ENCODE data around the gene ARID3B. TPM values are rescaled to one million over a fixed set of nuclear protein-coding genes. Genes with fewer than 3 reads are reported as not detected.

ARID3B gene
- total RNA-seq, 2 donors from 2014 or later, result 37.4 to 42.6 TPM

DNA sequence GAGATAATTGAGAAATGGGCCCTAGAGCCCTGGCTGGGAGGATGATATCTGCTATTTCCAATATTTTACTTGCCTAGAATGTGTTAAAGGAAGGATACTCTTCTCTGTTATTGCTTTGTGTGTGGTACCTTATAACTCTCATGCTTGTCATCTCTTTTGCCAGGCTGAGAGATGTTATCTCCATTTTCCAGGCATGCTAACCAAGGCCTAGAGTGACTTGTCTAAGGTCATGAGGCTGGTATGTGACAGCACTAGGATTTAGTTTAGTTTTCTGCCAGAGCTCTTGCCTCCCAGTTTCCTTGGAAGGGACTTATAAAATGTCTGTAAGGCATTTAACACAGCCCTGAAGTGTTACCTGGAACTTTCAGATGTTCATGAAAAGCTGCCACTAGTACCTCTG lies 76.0 kb downstream of the ARID3B start:
- peak overlapping the region; percentile 94 for H3K4me3 Mint-ChIP-seq
- H3K4me1 Mint-ChIP-seq, result peaks cover 39% of the 10 kb centered on the region
- H3K36me3 Mint-ChIP-seq (ENCODE audit: low read depth), result peaks cover 6% of the 10 kb centered on the region
- no peaks in the 10 kb centered on the region for H3K9me3 ChIP-seq (ENCODE audit: control insufficient read depth, low read length, poor library complexity, severe bottlenecking)
- peak overlapping the region; percentile 96 for H3K27ac Mint-ChIP-seq
- H3K27me3 Mint-ChIP-seq, result no peaks in the 10 kb centered on the region
- DNase-seq, result no peak
- ATAC-seq, result no peak

DNA sequence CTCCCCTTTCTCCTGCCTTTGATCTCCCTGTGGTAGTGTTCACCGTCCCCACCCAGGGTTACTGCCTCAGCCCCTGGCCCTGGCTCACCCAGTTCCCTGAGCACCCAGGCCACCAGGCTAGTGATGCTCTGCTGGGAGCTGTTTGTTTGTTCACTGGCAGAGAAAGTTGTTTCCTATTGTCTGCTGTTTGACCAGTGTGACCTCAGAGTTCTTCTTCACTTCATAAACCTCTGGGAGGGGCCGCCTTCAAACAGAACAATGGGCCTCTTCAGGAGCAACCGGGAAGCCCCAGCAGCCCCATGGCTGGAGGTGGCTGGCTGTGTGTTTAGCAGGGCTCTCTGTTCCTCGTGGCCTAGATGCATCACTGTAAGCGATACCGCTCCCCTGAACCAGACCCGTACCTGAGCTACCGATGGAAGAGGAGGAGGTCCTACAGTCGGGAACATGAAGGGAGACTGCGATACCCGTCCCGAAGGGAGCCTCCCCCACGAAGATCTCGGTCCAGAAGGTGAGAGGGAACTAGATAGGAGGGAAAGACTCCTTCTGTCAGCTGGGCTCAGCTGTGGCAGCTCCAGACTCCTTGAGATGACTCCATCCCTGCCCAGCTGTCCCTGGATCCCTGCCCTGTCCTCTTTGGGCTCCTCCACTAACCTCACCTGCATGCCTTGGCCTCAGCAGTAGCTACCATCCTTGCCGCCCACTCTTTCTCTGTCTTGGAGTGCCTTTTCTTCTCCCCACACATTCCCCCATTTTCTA lies 78.0 kb downstream of the ARID3B start:
- peak overlapping the region; percentile 15 for H3K4me3 Mint-ChIP-seq
- peaks cover 6% of the 10 kb centered on the region for H3K36me3 Mint-ChIP-seq (ENCODE audit: low read depth)
- DNase-seq, result no peak
- H3K27ac Mint-ChIP-seq, result peak overlapping the region; percentile 96
- no peaks in the 10 kb centered on the region for H3K9me3 ChIP-seq (ENCODE audit: control insufficient read depth, low read length, poor library complexity, severe bottlenecking)
- H3K27me3 Mint-ChIP-seq, result no peaks in the 10 kb centered on the region
- no peak for ATAC-seq
- H3K4me1 Mint-ChIP-seq, result peaks cover 38% of the 10 kb centered on the region

DNA sequence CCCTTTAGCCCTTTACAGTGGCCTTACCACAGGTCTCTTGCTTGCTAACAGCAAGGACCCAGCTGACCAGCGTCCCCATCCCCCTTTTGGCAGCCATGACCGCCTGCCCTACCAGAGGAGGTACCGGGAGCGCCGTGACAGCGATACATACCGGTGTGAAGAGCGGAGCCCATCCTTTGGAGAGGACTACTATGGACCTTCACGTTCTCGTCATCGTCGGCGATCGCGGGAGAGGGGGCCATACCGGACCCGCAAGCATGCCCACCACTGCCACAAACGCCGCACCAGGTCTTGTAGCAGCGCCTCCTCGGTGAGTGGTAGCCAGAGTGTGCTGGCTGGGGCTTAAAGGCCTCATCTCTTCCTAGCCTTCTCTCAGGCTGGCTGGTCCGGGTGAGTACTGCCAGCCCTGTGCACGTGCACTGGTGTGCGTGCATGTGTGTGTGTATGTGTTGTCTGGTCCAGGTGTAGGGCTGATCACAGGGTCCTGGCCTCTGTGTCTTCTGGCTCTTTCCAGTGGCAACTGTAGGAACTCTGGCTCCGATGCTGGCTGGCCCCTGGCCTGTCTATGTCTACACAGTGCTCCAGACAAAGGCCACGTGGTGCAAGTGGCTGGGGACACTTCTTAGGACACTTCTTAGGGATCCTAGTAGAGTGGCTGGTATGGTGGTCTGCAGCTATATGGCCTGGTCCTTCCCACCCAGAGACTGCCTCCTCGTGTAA lies 79.1 kb downstream of the ARID3B start:
- ATAC-seq, result no peak
- DNase-seq, result no peak
- peaks cover 38% of the 10 kb centered on the region for H3K4me1 Mint-ChIP-seq
- H3K27me3 Mint-ChIP-seq, result no peaks in the 10 kb centered on the region
- no peaks in the 10 kb centered on the region for H3K9me3 ChIP-seq (ENCODE audit: control insufficient read depth, low read length, poor library complexity, severe bottlenecking)
- peaks cover 6% of the 10 kb centered on the region for H3K36me3 Mint-ChIP-seq (ENCODE audit: low read depth)
- H3K4me3 Mint-ChIP-seq, result no peak overlapping the region
- peak overlapping the region; percentile 83 for H3K27ac Mint-ChIP-seq

DNA sequence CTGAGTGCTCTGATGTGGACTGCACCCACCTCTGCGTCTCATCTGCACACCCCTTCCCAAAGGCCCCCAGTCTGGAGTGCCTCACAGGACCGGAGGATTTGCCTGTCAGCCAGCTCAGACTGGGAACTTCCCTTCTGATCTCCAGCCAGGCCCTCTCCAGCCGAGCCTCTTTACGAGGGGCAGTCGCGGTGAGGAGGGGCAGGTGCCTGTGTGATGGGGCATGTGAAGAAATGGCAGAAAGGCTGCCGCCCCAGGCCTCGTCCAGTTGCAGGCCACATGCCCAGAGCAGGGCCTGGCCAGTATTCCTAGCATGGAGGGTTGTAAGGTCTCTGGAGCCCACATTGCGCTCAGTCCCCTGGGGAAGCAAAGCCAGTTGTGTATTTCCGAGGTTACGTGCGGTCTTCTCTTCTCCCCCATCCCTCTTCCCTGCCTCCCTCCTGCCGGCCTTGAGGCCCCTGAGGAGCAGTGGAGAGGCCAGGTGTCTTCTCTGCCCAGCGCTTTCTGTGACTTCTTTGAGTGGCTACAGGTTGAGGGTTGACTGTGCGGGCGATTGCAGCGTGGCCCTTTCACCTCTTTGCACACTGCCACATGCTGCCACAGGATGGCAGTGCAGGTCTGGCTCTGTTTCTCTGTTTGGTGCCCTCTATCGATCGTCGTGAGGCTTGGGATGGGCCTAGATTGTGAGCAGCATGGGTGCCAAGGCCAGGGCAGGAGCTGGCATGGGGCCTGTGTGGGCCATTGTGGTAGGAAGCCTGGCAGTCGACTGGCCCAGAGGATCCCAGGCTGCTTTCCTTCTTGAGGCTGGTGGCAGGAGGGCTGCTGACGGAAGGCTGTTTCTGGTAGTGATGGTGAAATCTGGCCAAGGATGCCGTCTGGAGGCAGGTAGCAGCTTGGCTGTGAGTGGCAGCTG lies 79.9 kb downstream of the ARID3B start:
- H3K27ac Mint-ChIP-seq, result peak overlapping the region; percentile 83
- ATAC-seq (peak; percentile 91), DNase-seq (peak; percentile 49 to 63 (median 55))
- H3K9me3 ChIP-seq (ENCODE audit: control insufficient read depth, low read length, poor library complexity, severe bottlenecking), result no peaks in the 10 kb centered on the region
- H3K4me1 Mint-ChIP-seq, result peaks cover 38% of the 10 kb centered on the region
- peak overlapping the region; percentile 66 for H3K4me3 Mint-ChIP-seq
- H3K27me3 Mint-ChIP-seq, result no peaks in the 10 kb centered on the region
- H3K36me3 Mint-ChIP-seq (ENCODE audit: low read depth), result peaks cover 6% of the 10 kb centered on the region

DNA sequence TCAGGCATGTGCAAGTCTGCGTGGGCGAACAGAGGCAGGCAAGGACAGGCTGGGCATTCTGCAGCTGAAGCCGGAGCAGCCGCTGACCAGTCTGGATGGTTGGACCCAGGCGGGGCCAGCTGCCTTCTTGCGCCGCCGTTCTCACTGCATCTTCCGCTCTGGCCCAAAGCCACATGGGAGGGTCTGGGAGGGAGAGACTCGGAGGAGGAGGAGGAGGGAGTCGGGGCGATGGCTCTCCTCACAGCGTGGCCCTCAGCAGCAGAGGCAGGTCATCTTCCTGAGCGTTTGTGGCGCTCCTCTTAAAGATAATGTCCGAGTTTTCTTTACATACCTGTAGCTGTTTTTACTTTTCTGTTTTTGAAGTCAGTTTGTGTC lies 80.5 kb downstream of the ARID3B start:
- H3K27ac Mint-ChIP-seq, result peak overlapping the region; percentile 83
- H3K4me3 Mint-ChIP-seq, result peak overlapping the region; percentile 66
- no peaks in the 10 kb centered on the region for H3K9me3 ChIP-seq (ENCODE audit: control insufficient read depth, low read length, poor library complexity, severe bottlenecking)
- H3K36me3 Mint-ChIP-seq (ENCODE audit: low read depth), result peaks cover 9% of the 10 kb centered on the region
- DNase-seq (no peak), ATAC-seq (no peak)
- H3K27me3 Mint-ChIP-seq, result no peaks in the 10 kb centered on the region
- H3K4me1 Mint-ChIP-seq, result peaks cover 34% of the 10 kb centered on the region

DNA sequence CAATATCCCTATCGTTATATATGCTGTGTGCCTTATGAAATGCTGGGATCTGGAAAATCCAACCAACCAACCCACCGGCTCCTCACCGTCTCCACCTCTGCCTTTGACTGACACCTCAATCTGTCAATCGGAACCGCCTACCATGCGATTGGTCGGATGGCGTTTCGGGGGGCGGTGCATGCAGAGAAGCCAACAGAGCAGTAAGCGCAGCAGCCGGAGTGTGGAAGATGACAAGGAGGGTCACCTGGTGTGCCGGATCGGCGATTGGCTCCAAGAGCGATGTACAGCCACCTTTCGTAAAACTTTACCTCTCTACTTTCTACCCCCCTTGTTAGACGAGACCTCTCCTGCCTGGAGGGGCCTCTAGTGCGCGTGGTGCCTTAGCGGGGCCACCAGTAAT lies 80.9 kb downstream of the ARID3B start:
- H3K27me3 Mint-ChIP-seq, result no peaks in the 10 kb centered on the region
- no peak for DNase-seq
- no peak for ATAC-seq
- H3K9me3 ChIP-seq (ENCODE audit: control insufficient read depth, low read length, poor library complexity, severe bottlenecking), result no peaks in the 10 kb centered on the region
- H3K36me3 Mint-ChIP-seq (ENCODE audit: low read depth), result peaks cover 9% of the 10 kb centered on the region
- H3K4me3 Mint-ChIP-seq, result no peak overlapping the region
- no peak overlapping the region for H3K27ac Mint-ChIP-seq
- H3K4me1 Mint-ChIP-seq, result peaks cover 30% of the 10 kb centered on the region

DNA sequence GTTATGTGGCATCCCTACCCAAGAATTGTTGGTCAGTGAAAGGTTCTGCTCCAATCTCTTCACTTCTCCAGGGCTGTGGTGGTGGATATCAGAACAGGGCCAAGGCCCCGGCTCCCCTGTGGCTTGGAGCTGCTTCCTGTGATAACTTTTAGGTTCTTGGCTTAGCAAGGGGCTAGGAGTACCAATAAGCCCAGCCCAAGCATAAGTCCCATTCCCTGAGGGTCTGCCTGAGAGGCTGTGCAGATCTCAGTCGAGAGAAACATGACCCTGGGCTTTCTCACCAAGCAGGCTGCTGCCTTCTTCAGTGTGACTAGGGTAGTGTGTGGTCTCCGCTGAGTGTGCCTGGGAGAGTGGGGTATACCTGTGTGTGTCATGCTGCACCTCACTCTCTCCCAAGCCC lies 81.7 kb downstream of the ARID3B start:
- no peak for DNase-seq
- Mint-ChIP-seq H3K27me3 (no peaks in the 10 kb centered on the region), H3K4me1 (peaks cover 21% of the 10 kb centered on the region), H3K36me3 (ENCODE audit: low read depth) (peaks cover 9% of the 10 kb centered on the region), H3K4me3 (no peak overlapping the region), H3K27ac (peak overlapping the region; percentile 53)
- H3K9me3 ChIP-seq (ENCODE audit: control insufficient read depth, low read length, poor library complexity, severe bottlenecking), result no peaks in the 10 kb centered on the region
- no peak for ATAC-seq

DNA sequence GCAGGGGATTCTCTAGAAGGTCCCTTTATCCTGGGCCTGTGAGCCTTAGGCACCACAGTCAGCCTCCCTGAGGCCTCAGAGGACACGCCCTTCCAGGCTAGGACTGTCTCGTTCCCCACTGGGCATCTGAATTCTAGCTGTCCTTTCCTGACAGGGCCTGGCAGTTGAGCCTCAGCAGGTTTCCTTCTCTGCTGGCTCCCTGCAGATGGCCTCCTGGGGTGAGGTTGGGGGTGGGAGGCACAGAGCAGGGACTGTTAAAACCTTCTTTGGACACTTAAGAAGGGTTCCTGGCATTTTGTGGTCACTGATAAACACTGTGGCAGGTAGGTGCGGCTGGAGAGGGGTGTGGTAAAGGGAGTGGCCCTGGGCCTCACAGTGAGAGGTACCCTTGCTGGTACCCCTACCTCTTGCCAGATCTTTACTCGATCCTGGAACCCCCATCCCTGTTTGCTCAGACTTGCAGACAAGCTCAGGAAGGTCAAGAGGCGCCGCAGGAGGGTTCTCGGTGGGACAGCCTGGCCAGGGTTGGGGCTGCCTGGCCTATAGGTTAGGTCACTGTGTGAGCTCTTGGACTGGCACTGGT lies 83.1 kb downstream of the ARID3B start:
- Mint-ChIP-seq H3K27ac (peak overlapping the region; percentile 24), H3K4me3 (peak overlapping the region; percentile 36), H3K27me3 (no peaks in the 10 kb centered on the region), H3K36me3 (ENCODE audit: low read depth) (peaks cover 9% of the 10 kb centered on the region), H3K4me1 (peaks cover 21% of the 10 kb centered on the region)
- ATAC-seq (no peak), DNase-seq (no peak)
- no peaks in the 10 kb centered on the region for H3K9me3 ChIP-seq (ENCODE audit: control insufficient read depth, low read length, poor library complexity, severe bottlenecking)

DNA sequence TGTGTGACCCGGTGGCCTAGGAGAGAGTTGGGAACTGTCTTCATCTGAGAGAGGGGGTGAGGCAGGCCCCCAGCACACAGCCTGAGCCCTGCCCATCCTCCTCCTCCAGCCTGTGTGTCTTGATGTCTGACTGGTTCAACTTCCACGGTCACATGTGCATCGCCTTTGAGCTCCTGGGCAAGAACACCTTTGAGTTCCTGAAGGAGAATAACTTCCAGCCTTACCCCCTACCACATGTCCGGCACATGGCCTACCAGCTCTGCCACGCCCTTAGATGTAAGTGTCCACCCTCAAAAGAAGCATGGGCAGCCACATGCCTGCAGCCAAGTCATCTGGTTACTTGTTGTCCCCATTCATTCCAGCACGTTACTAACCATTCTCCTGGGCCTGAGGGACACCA lies 84.7 kb downstream of the ARID3B start:
- Mint-ChIP-seq H3K4me1 (peaks cover 12% of the 10 kb centered on the region), H3K27ac (no peak overlapping the region)

DNA sequence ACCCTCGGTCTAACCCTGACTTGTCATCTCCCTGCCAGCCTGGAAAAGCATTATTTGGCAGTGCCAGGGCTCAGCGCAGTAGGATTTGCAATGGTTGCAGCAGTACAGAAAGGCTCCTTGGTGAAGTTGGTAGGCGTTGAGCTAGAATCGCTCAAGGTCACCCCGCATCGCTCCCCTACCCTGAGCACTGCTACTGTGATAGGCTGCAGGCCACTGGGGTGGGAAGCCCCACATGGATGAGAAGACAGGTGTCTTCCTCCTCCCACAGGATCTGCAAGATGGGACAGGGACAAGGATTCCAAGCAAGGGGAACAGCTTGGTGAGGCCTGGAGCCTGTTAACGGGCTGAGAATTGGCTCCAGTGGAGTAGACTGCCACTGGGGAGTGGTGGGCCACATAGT lies 85.3 kb downstream of the ARID3B start:
- Mint-ChIP-seq H3K36me3 (ENCODE audit: low read depth) (peaks cover 5% of the 10 kb centered on the region), H3K27me3 (no peaks in the 10 kb centered on the region), H3K27ac (no peak overlapping the region), H3K4me1 (peaks cover 7% of the 10 kb centered on the region), H3K4me3 (no peak overlapping the region)
- DNase-seq, result no peak
- no peaks in the 10 kb centered on the region for H3K9me3 ChIP-seq (ENCODE audit: control insufficient read depth, low read length, poor library complexity, severe bottlenecking)
- ATAC-seq, result no peak

More for the DNA sequence above, 84.7 kb downstream of the ARID3B start:
- H3K27me3 Mint-ChIP-seq, result no peaks in the 10 kb centered on the region
- H3K36me3 Mint-ChIP-seq (ENCODE audit: low read depth), result peaks cover 9% of the 10 kb centered on the region
- no peaks in the 10 kb centered on the region for H3K9me3 ChIP-seq (ENCODE audit: control insufficient read depth, low read length, poor library complexity, severe bottlenecking)
- DNase-seq, result no peak
- no peak overlapping the region for H3K4me3 Mint-ChIP-seq
- no peak for ATAC-seq

DNA sequence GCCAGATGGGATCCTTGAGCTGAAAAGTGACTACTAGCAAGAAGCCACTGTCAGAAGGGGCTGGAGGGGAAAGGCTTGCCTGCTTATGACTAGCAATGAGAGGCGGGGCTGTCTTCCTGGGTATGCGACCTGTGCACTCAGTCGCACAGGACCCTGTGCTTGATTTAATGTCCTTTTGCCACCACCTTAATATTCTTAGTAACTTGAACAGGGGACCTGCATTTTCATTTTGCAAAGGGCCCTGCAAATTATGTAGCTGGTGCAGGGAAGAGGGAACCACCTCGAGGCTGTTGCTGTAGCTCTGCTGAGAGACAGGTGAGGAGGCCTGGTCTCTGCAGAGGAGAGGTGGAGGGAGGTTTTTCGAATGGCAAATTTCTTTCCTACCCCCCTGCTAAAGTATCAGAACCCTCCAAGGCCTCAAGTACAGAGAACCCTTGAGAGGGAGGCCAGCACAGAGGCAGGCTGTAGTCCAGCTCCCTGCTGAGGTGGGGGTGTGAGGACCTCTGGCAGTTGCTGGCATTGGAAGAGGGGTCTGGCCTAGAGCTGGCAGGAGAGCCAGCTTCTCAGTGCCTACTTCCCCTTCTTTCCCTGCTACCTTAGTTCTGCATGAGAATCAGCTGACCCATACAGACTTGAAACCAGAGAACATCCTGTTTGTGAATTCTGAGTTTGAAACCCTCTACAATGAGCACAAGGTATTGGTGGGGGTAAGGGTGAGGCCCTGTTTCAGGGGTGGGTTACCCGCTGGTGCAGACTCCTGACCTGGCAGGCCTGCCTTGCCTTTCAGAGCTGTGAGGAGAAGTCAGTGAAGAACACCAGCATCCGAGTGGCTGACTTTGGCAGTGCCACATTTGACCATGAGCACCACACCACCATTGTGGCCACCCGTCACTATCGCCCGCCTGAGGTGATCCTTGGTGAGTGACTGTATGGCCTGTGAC lies 86.0 kb downstream of the ARID3B start:
- no peak overlapping the region for H3K27ac Mint-ChIP-seq

DNA sequence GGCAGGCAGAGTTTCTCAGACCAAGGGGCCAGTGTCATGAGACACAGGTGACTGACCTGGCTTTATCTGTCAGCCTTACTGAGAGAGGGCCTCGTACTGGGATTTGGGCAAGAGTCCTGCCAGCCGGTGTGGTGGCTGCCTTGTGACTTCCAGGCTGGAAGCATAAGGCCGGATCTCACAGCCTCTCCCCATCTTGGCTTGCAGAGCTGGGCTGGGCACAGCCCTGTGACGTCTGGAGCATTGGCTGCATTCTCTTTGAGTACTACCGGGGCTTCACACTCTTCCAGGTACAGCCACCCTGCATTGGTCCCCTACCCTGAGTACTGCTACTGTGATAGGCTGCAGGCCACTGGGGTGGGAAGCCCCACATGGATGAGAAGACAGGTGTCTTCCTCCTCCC lies 86.7 kb downstream of the ARID3B start:
- no peak overlapping the region for H3K27ac Mint-ChIP-seq
- no peaks in the 10 kb centered on the region for H3K9me3 ChIP-seq (ENCODE audit: control insufficient read depth, low read length, poor library complexity, severe bottlenecking)
- peaks cover 5% of the 10 kb centered on the region for H3K4me1 Mint-ChIP-seq
- H3K4me3 Mint-ChIP-seq, result no peak overlapping the region
- H3K27me3 Mint-ChIP-seq, result no peaks in the 10 kb centered on the region
- DNase-seq (no peak), ATAC-seq (no peak)
- H3K36me3 Mint-ChIP-seq (ENCODE audit: low read depth), result peaks cover 3% of the 10 kb centered on the region

More for the DNA sequence above, 86.0 kb downstream of the ARID3B start:
- peak; percentile 36 for ATAC-seq
- Mint-ChIP-seq H3K36me3 (ENCODE audit: low read depth) (peaks cover 3% of the 10 kb centered on the region), H3K27me3 (no peaks in the 10 kb centered on the region), H3K4me3 (no peak overlapping the region), H3K4me1 (peaks cover 9% of the 10 kb centered on the region)
- DNase-seq, result no peak
- H3K9me3 ChIP-seq (ENCODE audit: control insufficient read depth, low read length, poor library complexity, severe bottlenecking), result no peaks in the 10 kb centered on the region

Data from T-helper 17 cell (primary cell).